ENCODE results near the gene SLMAP. TPM values are rescaled to one million over a fixed set of nuclear protein-coding genes. Genes with fewer than 3 reads are reported as not detected.

SLMAP gene
- total RNA-seq, 1 donor from 2014 or later: 50.3 TPM

GRCh38 chr3:57893156-57893555 lies 137.0 kb downstream of the SLMAP start:
- FAIRE-seq (no peak), DNase-seq (ENCODE audit: low read depth) (no peak)
- Histone ChIP-seq H3K4me3 (ENCODE audit: low read depth, low read length) (no peak overlapping the region), H3K36me3 (ENCODE audit: control insufficient read depth, insufficient read depth, low read length) (no peaks in the 10 kb centered on the region), H3K27me3 (ENCODE audit: control insufficient read depth, insufficient read depth, low read length) (no peaks in the 10 kb centered on the region)
- no peak for TF ChIP-seq CTCF (IDR thresholded peaks at IDR 0.05; ENCODE audit: insufficient read depth, low read length, severe bottlenecking)

- DNase-seq (ENCODE audit: low read depth): no peak
- TF ChIP-seq CTCF (IDR thresholded peaks at IDR 0.05; ENCODE audit: insufficient read depth, low read length, severe bottlenecking): no peak
- FAIRE-seq: no peak
- no peak overlapping the region for H3K4me3 ChIP-seq (ENCODE audit: low read depth, low read length)
- H3K36me3 ChIP-seq (ENCODE audit: control insufficient read depth, insufficient read depth, low read length): no peaks in the 10 kb centered on the region
- H3K27me3 ChIP-seq (ENCODE audit: control insufficient read depth, insufficient read depth, low read length): no peaks in the 10 kb centered on the region
Measured at GRCh38 chr3:57893668-57894067, 137.6 kb downstream of the SLMAP start.

GRCh38 chr3:57896031-57896430 lies 139.9 kb downstream of the SLMAP start:
- TF ChIP-seq CTCF (IDR thresholded peaks at IDR 0.05; ENCODE audit: insufficient read depth, low read length, severe bottlenecking): no peak
- DNase-seq (ENCODE audit: low read depth) (no peak), FAIRE-seq (no peak)
- Histone ChIP-seq H3K27me3 (ENCODE audit: control insufficient read depth, insufficient read depth, low read length) (no peaks in the 10 kb centered on the region), H3K36me3 (ENCODE audit: control insufficient read depth, insufficient read depth, low read length) (no peaks in the 10 kb centered on the region), H3K4me3 (ENCODE audit: low read depth, low read length) (no peak overlapping the region)

GRCh38 chr3:57896691-57897090 lies 140.6 kb downstream of the SLMAP start:
- no peaks in the 10 kb centered on the region for H3K36me3 ChIP-seq (ENCODE audit: control insufficient read depth, insufficient read depth, low read length)
- DNase-seq (ENCODE audit: low read depth): no peak
- no peak overlapping the region for H3K4me3 ChIP-seq (ENCODE audit: low read depth, low read length)
- no peak for FAIRE-seq
- TF ChIP-seq CTCF (IDR thresholded peaks at IDR 0.05; ENCODE audit: insufficient read depth, low read length, severe bottlenecking): no peak
- H3K27me3 ChIP-seq (ENCODE audit: control insufficient read depth, insufficient read depth, low read length): no peaks in the 10 kb centered on the region

GRCh38 chr3:57900786-57901185 lies 144.7 kb downstream of the SLMAP start:
- H3K4me3 ChIP-seq (ENCODE audit: low read depth, low read length): no peak overlapping the region
- FAIRE-seq (no peak), DNase-seq (ENCODE audit: low read depth) (no peak)
- no peak for TF ChIP-seq CTCF (IDR thresholded peaks at IDR 0.05; ENCODE audit: insufficient read depth, low read length, severe bottlenecking)
- no peaks in the 10 kb centered on the region for H3K27me3 ChIP-seq (ENCODE audit: control insufficient read depth, insufficient read depth, low read length)
- peaks cover 2% of the 10 kb centered on the region for H3K36me3 ChIP-seq (ENCODE audit: control insufficient read depth, insufficient read depth, low read length)

GRCh38 chr3:57903124-57903890 lies 147.2 kb downstream of the SLMAP start:
- FAIRE-seq (peak; percentile 40), DNase-seq (ENCODE audit: low read depth) (no peak)
- H3K4me3 ChIP-seq (ENCODE audit: low read depth, low read length): no peak overlapping the region
- H3K36me3 ChIP-seq (ENCODE audit: control insufficient read depth, insufficient read depth, low read length): peaks cover 3% of the 10 kb centered on the region
- no peaks in the 10 kb centered on the region for H3K27me3 ChIP-seq (ENCODE audit: control insufficient read depth, insufficient read depth, low read length)
- TF ChIP-seq CTCF (IDR thresholded peaks at IDR 0.05; ENCODE audit: insufficient read depth, low read length, severe bottlenecking): no peak
